HG03460 (cell line): Measurements from ENCODE around the gene TDRD12.
"Not testable (repeated sequence)": the region's sequence is repeated elsewhere in the genome, so short reads cannot be mapped to it uniquely, and the experiment has no call there.

Experiments used
- ATAC-seq: cut with Tn5 transposase; IDR thresholded peaks from one replicate; pipeline ENCODE4 v1.9.1; 2021; ENCODE audit not compliant: unreplicated experiment

Gene TDRD12

DNA sequence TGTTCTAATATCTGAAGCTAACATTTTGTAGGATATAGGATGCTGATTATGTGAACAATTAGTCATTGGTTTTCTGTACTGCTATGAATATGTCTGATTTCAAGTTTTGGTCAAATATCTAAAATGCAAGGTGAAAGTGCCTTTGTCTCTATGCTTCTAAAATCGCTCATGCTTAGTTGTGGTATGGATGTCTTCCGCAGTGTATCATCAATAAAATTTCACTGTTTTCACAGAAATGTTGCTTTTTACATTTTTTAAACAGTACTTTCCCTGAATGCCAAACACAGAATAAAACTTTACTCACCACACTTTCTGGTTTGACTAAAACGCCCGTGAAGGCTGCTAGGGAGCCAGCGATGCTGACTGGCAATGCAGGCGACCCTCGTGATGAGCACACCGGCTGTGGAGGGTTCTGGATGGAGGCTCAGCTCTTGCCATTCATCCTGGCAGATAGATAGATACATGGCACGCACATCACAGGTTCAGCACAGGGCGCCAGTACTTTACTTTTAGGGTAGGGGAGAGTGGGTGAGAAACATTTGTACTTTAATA is 109.9 kb downstream of the TDRD12 start:
- no peak for ATAC-seq

DNA sequence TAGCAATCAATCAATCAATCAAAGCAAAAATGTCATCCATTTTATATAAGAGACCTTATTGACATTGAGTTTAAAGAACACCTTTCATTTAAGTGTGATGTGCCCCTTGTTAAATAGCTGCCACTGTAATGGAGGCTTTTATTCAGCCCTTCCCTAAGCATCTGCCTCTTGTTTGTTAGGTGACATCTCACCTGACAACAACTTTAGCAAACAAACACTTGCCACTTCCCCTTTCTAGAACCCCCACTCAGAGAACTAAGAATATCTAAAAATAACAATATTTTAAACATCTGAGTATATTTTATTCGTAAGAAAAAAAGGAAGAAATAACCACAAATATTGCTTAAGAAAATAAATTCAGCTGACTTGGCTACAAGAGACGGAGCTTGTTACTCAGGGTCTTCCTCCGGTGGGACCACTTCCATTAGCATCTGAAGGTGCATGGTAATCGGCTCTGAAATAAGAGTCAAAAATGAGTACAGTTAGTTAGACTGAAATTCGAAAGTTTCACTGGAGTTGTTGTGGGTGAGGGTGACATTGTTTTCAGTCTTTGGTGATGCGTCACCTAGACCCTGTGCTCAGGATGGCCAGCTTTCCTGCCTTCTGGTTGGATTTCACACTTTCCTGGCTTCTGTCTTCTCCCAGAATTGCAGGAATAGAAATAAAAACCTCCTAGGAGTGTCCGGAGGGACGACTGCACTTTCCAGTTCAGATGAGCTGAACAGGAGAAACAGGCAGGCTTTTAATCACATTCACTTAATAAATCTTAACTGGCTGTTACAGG is 110.9 kb downstream of the TDRD12 start:
- no peak for ATAC-seq

- no peak for ATAC-seq
Measured at GRCh38 chr19:32831611-32832010, 112.0 kb downstream of the TDRD12 start.

DNA sequence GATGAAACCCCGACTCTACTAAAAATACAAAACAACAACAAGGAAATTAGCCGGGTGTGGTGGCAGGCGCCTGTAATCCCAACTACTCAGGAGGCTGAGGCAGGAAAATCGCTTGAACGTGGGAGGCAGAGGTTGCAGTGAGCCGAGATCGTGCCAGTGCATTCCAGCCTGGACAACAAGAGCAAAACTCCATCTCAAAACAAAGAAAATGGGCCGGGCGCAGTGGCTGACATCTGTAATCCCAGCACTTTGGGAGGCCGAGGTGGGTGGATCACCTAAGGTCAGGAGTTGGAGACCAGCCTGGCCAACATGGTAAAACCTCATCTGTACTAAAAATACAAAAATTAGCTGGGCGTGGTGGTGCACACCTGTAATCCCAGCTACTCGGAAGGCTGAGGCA is 112.5 kb downstream of the TDRD12 start:
- ATAC-seq = not testable (repeated sequence)

DNA sequence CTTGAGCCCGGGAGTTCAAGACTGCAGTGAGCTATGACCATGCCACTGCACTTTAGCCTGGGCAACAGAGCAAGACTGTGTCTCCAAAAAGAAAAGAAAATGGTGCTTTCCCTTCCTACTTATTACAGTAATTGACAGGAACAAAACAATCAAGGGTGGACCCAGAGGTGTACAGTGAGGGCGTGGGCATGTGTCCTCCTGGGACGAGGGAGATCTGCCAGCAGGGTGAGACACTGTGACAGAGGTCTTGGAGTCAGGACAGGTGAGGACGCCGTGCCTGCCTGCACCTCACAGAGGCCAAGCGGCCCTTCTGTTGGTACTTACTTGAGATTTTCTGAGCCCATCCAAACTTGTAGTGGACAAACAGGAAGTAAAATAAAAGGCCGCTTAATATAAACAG is 113.3 kb downstream of the TDRD12 start:
- not testable (repeated sequence) for ATAC-seq

GRCh38 chr19:32833388-32833787 is 113.8 kb downstream of the TDRD12 start:
- not testable (repeated sequence) for ATAC-seq

GRCh38 chr19:32837531-32837930 is 118.0 kb downstream of the TDRD12 start:
- ATAC-seq = no peak

DNA sequence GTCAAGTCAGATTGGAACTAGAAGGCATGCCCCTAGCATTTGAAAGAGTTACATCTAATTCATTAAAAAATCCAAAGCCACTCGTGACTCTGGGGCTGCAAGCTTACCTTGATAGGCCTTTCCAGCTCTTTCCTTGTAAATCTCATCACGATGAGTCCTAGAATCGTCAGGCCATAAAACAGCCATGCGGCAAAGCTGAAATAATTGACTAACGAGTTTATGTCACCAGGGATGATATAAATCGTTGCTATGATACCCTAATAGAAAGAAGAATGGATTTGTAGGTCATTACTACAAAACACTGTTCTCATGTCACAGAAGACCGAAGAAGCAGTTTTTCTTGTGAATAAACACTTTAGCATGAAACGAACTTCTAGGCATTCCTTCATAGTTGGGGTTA is 122.5 kb downstream of the TDRD12 start:
- ATAC-seq = no peak

DNA sequence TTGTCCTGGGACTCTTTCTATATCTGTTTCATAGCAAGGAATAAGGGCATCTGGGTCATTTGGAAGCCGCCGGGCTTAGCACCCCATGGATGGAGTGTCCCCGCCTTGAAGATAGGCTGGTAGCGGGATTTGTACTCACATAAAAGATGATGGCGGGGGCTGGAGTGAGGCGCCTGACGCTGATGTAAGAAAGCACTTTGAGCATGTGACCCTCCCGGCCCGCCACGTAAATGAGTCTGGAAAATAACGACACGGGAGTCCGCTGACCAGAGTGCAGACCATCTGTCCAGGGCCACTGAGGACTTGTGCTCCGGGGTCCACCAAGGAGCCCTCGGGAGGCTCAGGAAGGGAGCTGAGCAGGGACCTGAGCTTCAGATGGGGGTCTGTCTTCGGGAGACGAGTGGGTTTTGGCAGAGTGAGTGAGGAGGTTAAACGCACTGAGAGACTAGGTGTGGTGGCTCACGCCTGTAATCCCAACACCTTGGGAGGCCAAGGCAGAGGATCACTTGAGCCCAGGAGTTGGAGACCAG is 124.2 kb downstream of the TDRD12 start:
- no peak for ATAC-seq

DNA sequence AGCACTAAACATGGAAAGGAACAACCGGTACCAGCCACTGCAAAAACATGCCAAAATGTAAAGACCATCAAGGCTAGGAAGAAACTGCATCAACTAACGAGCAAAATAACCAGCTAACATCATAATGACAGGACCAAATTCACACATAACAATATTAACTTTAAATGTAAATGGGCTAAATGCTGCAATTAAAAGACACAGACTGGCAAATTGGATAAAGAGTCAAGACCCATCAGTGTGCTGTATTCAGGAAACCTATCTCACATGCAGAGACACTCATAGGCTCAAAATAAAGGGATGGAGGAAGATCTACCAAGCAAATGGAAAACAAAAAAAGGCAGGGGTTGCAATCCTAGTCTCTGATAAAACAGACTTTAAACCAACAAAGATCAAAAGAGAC is 128.5 kb downstream of the TDRD12 start:
- not testable (repeated sequence) for ATAC-seq

GRCh38 chr19:32852216-32852615 is 132.6 kb downstream of the TDRD12 start:
- ATAC-seq = no peak

DNA sequence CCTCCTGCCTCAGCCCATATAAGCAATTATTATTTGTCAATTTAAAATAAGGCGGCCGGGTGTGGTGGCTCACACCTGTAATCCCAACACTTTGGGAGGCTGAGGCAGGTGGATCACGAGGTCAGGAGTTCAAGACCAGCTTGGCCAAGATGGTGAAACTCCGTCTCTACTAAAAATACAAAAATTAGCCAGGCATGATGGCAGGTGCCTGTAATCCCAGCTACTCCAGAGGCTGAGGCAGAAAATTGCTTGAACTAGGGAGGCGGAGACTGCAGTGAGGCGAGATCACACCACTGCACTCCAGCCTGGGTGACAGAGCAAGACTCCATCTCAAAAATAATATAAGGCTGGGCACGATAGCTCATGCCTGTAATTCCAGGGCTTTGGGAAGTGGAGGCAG is 137.3 kb downstream of the TDRD12 start:
- ATAC-seq = not testable (repeated sequence)

DNA sequence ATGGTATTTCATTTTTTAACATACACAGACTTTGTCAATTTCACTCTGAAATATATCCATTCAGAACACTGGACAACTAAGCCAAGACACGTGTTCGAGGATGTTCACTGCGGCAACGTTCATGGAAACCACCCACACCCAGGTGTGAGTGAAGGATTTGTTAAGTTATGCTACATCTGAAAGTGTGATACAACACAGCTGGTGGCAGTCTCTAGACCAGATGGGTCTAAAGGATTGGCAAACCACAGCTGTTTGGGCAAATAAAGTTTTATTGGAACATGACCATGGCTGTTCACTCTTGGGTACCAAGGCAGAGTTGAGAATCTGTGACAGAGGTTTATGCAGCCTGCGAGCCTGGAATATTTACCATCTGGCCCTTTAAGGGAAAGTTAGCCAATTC is 138.0 kb downstream of the TDRD12 start:
- no peak for ATAC-seq

- ATAC-seq = no peak
Measured at GRCh38 chr19:32858155-32858554, 138.6 kb downstream of the TDRD12 start.

GRCh38 chr19:32858559-32858958 is 139.0 kb downstream of the TDRD12 start:
- no peak for ATAC-seq

- ATAC-seq = no peak
Measured at GRCh38 chr19:32859591-32859990, 140.0 kb downstream of the TDRD12 start.

DNA sequence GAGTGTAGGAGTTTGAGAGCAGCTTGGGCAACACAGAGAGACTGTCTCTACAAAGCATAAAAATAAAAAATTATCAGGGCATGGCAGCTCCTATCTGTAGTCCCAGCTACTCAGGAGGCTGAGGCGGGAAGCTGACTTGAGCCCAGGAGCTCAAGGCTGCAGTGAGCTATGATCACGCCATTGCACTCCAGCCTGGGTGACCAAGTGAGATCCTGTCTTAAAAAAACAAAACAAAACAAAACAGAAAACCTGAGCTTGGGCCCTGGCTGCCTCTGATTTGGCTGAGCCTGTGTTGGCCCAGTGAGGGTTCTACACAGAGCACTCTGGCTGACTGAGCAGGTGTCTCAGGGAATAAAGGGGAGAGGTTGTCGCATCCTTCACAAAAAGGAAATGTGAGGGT is 142.0 kb downstream of the TDRD12 start:
- ATAC-seq = no peak

DNA sequence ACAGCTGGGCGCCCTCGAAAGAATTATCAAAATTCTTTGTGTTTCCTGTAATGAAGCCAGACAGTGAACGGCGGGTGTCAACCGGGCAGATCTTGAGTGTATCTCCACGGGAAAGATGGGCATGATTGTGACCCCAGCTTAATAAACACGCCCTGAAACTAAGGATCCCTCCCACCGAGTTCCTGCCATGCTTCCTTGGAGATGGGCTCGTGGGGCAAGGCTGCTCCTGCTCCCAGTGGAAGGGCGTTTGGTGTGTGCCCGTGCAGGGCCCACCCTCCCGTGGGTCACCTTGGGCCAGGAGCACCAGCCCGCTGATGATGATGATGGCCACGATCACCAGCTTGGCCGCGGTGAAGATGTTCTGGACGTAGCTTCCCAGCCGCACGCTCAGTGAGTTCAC is 142.6 kb downstream of the TDRD12 start:
- ATAC-seq = no peak

- no peak for ATAC-seq
Measured at GRCh38 chr19:32862741-32863140, 143.2 kb downstream of the TDRD12 start.

DNA sequence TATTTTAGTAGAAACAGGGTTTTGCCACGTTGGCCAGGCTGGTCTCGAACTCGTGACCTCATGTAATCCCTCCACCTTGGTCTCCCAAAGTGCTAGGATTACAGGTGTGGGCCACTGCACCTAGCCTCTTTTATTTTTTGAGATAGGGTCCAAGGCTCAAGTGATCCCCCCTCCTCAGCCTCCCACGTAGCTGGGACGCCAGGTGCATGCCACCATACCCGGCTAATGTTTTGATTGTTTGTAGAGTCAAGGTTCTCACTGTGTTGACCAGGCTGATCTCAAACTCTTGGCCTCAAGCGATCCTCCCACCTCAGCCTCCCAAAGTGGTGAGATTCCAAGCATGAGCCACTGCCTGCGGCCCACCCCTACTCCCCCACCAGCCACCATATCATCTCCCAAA is 143.7 kb downstream of the TDRD12 start:
- ATAC-seq = no peak

GRCh38 chr19:32863841-32864240 is 144.3 kb downstream of the TDRD12 start:
- no peak for ATAC-seq

GRCh38 chr19:32864318-32865007 is 144.9 kb downstream of the TDRD12 start:
- ATAC-seq = no peak
